ENCODE results near the gene ST6GALNAC3.

DNA sequence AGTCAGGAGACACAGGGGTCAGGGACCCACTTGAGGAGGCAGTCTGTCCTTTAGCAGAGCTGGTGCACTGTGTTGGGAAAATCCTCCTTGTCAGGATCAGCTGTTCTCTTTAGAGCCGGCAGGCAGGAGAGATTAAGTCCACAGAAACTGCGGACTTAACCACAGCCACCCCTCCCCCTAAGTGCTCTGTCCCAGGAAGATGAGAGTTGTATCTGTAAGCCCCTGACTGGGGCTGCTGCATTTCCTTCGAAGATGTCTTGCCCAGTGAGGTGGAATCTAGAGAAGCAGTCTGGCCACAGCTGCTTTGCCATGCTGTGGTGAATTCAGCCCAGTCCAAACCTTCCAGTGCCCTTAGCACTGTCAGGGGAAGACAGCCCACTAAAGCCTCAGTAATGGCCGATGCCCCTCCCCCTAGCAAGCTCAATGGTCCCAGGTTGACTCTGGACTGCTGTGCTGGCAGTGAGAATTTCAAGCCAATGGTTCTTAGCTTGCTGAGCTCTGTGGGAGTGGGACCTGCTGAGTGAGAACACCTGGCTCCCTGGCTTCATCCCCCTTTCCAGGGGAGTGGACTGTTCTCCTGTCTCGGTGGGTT, 172.8 kb downstream of the ST6GALNAC3 start:
- TF ChIP-seq POLR2AphosphoS5 (IDR thresholded peaks at IDR 0.05; ENCODE audit: low read depth, low read length) (no peak), POLR2A (IDR thresholded peaks at IDR 0.05; ENCODE audit: low read depth, low read length) (no peak), TAF1 (IDR thresholded peaks at IDR 0.05; ENCODE audit: borderline replicate concordance, low read depth, low read length) (no peak)
